AG04450 (cell line): ENCODE data around the gene MAG. TPM values are rescaled to one million over a fixed set of nuclear protein-coding genes. Genes with fewer than 3 reads are reported as not detected.

Experiments
- CTCF ChIA-PET: fragments of 300-600, 350-600 bp; formaldehyde crosslinking; extraction: SDS; loops from one replicate; lab custom pipeline; 2022; ENCODE audit warnings: antibody characterized with exemption, inconsistent platforms; lab: Charles Lee
- POLR2A ChIA-PET: fragments of 350-600 bp; formaldehyde crosslinking; extraction: SDS; loops from one replicate; lab custom pipeline; 2021; ENCODE audit warnings: antibody characterized with exemption, inconsistent platforms; lab: Yijun Ruan, JAX
- DNase-seq: peaks from one replicate; pipeline ENCODE4 v3.0.0-alpha.2; 2011; ENCODE audit warnings: low read depth, low spot score
- H3K27ac ChIP-seq: one replicate; pipeline ENCODE4 v1.5.1; 2012; ENCODE audit warnings: low read depth, low read length, control low read depth
- H3K27me3 ChIP-seq: one replicate; pipeline ENCODE4 v1.6.0; 2012; ENCODE audit warnings: low read length; ENCODE audit not compliant: control insufficient read depth, insufficient read depth
- H3K4me3 ChIP-seq: 2 replicates; pipeline ENCODE4 v1.5.1; 2011; ENCODE audit warnings: mild to moderate bottlenecking, low read depth, low read length, control low read depth
- H3K9me3 ChIP-seq: 2 replicates; pipeline ENCODE4 v1.5.1; 2012; ENCODE audit warnings: low read length; ENCODE audit not compliant: control insufficient read depth, insufficient read depth
- polyA plus RNA-seq: library from polyadenylated mRNA; depleted of rRNA; stranded (reverse); fragments of >200 nt; gene quantifications from 2 replicates; pipeline ENCODE4 v1.2.3, GENCODE V29; 2011
- TF ChIP-seq, protein P1 (sequence below): IDR thresholded peaks from 2 replicates; pipeline ENCODE4 v1.5.1; 2011; ENCODE audit warnings: low read depth, low read length, control low read depth, inconsistent platforms

Gene MAG
- polyA plus RNA-seq, 1 experiment, result not detected

DNA sequence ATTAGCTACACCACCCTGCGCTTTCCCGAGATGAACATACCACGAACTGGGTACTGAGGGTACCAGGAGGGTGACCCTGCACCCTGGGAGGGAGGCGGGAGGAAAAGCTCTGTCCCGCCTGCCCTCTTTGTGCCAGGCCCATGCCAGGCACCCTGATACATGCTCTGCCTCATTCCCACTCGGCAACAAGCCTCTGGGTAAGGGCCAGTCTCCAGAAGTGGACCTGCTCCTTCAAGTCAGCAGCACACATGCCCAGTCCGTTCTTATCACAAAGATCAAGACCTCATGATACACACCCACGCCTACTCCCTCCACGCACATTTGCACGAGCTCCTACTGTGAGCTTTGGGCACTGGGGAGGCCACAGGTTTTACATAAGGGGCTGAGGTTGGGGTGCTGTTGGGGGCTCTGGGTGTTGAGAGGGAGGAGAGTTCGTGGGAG lies 53.7 kb downstream of the MAG start:
- ChIA-PET CTCF (no interaction called here), POLR2A (no interaction called here)
- H3K9me3 ChIP-seq, result no peaks in the 10 kb centered on the region
- H3K4me3 ChIP-seq, result no peak overlapping the region
- TF ChIP-seq, protein P1, sequence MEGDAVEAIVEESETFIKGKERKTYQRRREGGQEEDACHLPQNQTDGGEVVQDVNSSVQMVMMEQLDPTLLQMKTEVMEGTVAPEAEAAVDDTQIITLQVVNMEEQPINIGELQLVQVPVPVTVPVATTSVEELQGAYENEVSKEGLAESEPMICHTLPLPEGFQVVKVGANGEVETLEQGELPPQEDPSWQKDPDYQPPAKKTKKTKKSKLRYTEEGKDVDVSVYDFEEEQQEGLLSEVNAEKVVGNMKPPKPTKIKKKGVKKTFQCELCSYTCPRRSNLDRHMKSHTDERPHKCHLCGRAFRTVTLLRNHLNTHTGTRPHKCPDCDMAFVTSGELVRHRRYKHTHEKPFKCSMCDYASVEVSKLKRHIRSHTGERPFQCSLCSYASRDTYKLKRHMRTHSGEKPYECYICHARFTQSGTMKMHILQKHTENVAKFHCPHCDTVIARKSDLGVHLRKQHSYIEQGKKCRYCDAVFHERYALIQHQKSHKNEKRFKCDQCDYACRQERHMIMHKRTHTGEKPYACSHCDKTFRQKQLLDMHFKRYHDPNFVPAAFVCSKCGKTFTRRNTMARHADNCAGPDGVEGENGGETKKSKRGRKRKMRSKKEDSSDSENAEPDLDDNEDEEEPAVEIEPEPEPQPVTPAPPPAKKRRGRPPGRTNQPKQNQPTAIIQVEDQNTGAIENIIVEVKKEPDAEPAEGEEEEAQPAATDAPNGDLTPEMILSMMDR, result no peak
- H3K27me3 ChIP-seq, result peaks cover 6% of the 10 kb centered on the region
- DNase-seq, result no peak
- H3K27ac ChIP-seq, result no peak overlapping the region

DNA sequence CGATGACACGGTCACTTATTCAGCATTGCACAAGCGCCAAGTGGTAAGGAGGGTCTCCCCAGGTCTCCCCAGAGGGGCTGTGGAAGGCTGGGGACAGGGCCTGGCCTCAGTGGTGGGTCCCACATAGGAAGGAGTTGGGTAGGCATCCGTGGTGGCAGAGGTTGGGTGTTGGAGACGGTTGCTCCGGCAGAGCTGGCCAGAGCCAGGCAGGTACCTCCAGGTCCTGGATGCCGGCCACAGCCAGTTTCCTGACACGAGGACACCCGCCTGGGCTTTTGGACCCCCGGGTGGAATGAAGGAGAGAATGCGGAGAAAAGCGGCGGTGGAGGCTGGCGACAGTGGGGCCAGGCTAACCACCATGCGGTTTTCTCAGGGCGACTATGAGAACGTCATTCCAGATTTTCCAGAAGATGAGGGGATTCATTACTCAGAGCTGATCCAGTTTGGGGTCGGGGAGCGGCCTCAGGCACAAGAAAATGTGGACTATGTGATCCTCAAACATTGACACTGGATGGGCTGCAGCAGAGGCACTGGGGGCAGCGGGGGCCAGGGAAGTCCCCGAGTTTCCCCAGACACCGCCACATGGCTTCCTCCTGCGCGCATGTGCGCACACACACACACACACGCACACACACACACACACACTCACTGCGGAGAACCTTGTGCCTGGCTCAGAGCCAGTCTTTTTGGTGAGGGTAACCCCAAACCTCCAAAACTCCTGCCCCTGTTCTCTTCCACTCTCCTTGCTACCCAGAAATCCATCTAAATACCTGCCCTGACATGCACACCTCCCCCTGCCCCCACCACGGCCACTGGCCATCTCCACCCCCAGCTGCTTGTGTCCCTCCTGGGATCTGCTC lies 54.5 kb downstream of the MAG start:
- no peak for DNase-seq
- TF ChIP-seq, protein P1, result no peak
- no peaks in the 10 kb centered on the region for H3K9me3 ChIP-seq
- POLR2A ChIA-PET, result no interaction called here
- H3K4me3 ChIP-seq, result no peak overlapping the region
- peaks cover 6% of the 10 kb centered on the region for H3K27me3 ChIP-seq
- no peak overlapping the region for H3K27ac ChIP-seq
- CTCF ChIA-PET, result no interaction called here

DNA sequence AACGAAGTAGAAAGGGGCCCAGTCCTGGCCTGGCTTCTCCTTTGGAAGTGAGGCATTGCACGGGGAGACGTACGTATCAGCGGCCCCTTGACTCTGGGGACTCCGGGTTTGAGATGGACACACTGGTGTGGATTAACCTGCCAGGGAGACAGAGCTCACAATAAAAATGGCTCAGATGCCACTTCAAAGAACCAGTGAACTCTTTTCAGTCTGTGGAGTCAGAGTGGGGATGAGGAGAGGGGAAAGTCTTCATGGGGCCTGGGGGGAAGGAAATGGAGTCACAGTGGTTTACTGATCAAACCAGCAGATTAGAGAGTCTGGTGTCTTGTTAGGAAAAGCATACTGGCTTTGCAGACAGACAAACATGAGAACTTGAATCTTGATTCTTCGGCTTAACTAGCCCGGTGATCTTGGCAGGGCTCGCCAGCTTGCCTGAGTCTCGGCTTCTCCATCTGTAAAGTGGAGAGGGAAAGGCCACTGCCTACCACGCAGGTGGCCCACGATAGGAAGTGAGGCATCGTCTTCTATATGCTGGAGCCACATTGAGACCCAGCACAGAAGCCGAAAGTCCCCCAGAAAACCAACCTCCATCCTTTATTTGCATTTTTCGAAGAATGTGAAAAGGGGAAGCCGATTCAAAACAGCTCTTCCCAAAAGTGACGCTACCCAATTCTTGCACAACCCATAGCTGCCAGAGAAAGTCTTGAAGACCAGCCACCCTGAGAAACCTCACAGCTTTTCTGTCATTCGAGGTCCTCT lies 55.4 kb downstream of the MAG start, which contains the start of gene FFAR1:
TSS of gene FFAR1 (plus strand) at position 732 of the 759 bp plus-strand sequence. CDS start 3,650 bp downstream, outside the sequence.
- H3K27ac ChIP-seq, result no peak within 1 kb of the TSS
- DNase-seq, result no peak
- CTCF ChIA-PET, result no interaction called here
- H3K9me3 ChIP-seq, result no peaks in the 10 kb centered on the region
- TF ChIP-seq, protein P1, result no peak
- H3K4me3 ChIP-seq, result no peak within 1 kb of the TSS
- peaks cover 6% of the 10 kb centered on the region for H3K27me3 ChIP-seq
- POLR2A ChIA-PET, result no interaction called here

GRCh38 chr19:35347930-35348298 lies 56.0 kb downstream of the MAG start:
- no peak for DNase-seq
- H3K4me3 ChIP-seq, result no peak overlapping the region
- H3K27me3 ChIP-seq, result peaks cover 6% of the 10 kb centered on the region
- H3K9me3 ChIP-seq, result no peaks in the 10 kb centered on the region
- ChIA-PET POLR2A (no interaction called here), CTCF (no interaction called here)
- TF ChIP-seq, protein P1, result no peak
- H3K27ac ChIP-seq, result no peak overlapping the region
